ENCODE measurements around the gene UFD1. TPM values are rescaled to one million over a fixed set of nuclear protein-coding genes. Genes with fewer than 3 reads are reported as not detected.

UFD1 gene
- total and polyA plus RNA-seq, 9 of the 15 experiments (the other 6 are each of a cell fraction or from before 2014, with no cell fraction given): 238 to 645 (median 363) TPM

DNA sequence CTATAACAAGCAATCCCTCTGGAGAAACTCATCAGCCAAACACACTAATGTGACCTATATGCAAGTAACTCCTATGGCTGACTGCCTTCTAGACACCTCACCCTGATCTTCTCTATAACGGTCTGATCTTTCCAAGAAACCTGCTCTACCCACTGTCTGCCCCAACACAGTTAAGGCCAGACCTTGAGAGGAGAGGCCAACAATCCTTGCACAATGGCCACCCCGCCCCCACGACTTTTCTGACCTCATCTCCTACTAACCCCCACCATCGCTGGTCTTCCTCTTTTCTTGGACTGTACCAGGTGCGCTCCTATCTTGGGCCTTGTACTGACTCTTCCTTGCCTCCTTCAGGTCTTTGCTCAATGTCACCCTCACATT, 59.9 kb downstream of the UFD1 start (continued):
- TF ChIP-seq, protein P1, sequence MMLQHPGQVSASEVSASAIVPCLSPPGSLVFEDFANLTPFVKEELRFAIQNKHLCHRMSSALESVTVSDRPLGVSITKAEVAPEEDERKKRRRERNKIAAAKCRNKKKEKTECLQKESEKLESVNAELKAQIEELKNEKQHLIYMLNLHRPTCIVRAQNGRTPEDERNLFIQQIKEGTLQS (IDR thresholded peaks at IDR 0.05): no peak
- TF ChIP-seq, protein P1 (CRISPR knock-in tag; conservative IDR thresholded peaks at IDR 0.05): peak; percentile 95
- TF ChIP-seq, protein P2, sequence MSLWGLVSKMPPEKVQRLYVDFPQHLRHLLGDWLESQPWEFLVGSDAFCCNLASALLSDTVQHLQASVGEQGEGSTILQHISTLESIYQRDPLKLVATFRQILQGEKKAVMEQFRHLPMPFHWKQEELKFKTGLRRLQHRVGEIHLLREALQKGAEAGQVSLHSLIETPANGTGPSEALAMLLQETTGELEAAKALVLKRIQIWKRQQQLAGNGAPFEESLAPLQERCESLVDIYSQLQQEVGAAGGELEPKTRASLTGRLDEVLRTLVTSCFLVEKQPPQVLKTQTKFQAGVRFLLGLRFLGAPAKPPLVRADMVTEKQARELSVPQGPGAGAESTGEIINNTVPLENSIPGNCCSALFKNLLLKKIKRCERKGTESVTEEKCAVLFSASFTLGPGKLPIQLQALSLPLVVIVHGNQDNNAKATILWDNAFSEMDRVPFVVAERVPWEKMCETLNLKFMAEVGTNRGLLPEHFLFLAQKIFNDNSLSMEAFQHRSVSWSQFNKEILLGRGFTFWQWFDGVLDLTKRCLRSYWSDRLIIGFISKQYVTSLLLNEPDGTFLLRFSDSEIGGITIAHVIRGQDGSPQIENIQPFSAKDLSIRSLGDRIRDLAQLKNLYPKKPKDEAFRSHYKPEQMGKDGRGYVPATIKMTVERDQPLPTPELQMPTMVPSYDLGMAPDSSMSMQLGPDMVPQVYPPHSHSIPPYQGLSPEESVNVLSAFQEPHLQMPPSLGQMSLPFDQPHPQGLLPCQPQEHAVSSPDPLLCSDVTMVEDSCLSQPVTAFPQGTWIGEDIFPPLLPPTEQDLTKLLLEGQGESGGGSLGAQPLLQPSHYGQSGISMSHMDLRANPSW (CRISPR knock-in tag; IDR thresholded peaks at IDR 0.05): peak; percentile 95; the same call in 1 of the 2 replicates
- TF ChIP-seq CSDE1 (IDR thresholded peaks at IDR 0.05) (no peak), HDGF (IDR thresholded peaks at IDR 0.05) (peak; percentile 99), U2AF1 (optimal IDR thresholded peaks at IDR 0.05; ENCODE audit: low read depth, low read length) (no peak), SAP30 (IDR thresholded peaks at IDR 0.05; ENCODE audit: borderline replicate concordance, insufficient read depth, low read depth, low read length, poor library complexity, severe bottlenecking) (peak; percentile 69)
- TF ChIP-seq, protein P3, sequence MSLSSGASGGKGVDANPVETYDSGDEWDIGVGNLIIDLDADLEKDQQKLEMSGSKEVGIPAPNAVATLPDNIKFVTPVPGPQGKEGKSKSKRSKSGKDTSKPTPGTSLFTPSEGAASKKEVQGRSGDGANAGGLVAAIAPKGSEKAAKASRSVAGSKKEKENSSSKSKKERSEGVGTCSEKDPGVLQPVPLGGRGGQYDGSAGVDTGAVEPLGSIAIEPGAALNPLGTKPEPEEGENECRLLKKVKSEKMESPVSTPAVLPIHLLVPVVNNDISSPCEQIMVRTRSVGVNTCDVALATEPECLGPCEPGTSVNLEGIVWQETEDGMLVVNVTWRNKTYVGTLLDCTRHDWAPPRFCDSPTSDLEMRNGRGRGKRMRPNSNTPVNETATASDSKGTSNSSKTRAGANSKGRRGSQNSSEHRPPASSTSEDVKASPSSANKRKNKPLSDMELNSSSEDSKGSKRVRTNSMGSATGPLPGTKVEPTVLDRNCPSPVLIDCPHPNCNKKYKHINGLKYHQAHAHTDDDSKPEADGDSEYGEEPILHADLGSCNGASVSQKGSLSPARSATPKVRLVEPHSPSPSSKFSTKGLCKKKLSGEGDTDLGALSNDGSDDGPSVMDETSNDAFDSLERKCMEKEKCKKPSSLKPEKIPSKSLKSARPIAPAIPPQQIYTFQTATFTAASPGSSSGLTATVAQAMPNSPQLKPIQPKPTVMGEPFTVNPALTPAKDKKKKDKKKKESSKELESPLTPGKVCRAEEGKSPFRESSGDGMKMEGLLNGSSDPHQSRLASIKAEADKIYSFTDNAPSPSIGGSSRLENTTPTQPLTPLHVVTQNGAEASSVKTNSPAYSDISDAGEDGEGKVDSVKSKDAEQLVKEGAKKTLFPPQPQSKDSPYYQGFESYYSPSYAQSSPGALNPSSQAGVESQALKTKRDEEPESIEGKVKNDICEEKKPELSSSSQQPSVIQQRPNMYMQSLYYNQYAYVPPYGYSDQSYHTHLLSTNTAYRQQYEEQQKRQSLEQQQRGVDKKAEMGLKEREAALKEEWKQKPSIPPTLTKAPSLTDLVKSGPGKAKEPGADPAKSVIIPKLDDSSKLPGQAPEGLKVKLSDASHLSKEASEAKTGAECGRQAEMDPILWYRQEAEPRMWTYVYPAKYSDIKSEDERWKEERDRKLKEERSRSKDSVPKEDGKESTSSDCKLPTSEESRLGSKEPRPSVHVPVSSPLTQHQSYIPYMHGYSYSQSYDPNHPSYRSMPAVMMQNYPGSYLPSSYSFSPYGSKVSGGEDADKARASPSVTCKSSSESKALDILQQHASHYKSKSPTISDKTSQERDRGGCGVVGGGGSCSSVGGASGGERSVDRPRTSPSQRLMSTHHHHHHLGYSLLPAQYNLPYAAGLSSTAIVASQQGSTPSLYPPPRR (CRISPR knock-in tag; IDR thresholded peaks at IDR 0.05; ENCODE audit: borderline replicate concordance): peak; percentile 94
